ENCODE results near the gene TSPAN14.
A peak's percentile ranks its signal among the peaks of the same experiment; 100 is the strongest.

Gene TSPAN14

GRCh38 chr10:80472234-80473095 is 18.4 kb downstream of the TSPAN14 start:
- no peak for TF ChIP-seq CTCF (IDR thresholded peaks at IDR 0.05; ENCODE audit: poor library complexity, severe bottlenecking)
- Histone ChIP-seq H3K27me3 (ENCODE audit: insufficient read depth, poor library complexity, severe bottlenecking) (no peaks in the 10 kb centered on the region), H3K27ac (ENCODE audit: poor library complexity, severe bottlenecking) (peak overlapping the region; percentile 100), H3K4me3 (ENCODE audit: severe bottlenecking) (no peak overlapping the region), H3K36me3 (ENCODE audit: low read depth) (peaks cover 33% of the 10 kb centered on the region), H3K4me1 (ENCODE audit: insufficient read depth, poor library complexity, severe bottlenecking) (peaks cover 74% of the 10 kb centered on the region), H3K9me3 (ENCODE audit: severe bottlenecking) (no peaks in the 10 kb centered on the region)
- ATAC-seq (ENCODE audit: low read depth) (peak; percentile 72), DNase-seq (ENCODE audit: low spot score) (peak; percentile 78)

- ATAC-seq (ENCODE audit: low read depth) = no peak
- Histone ChIP-seq H3K9me3 (ENCODE audit: severe bottlenecking) (no peaks in the 10 kb centered on the region), H3K27ac (ENCODE audit: poor library complexity, severe bottlenecking) (peak overlapping the region; percentile 100), H3K27me3 (ENCODE audit: insufficient read depth, poor library complexity, severe bottlenecking) (no peaks in the 10 kb centered on the region), H3K4me3 (ENCODE audit: severe bottlenecking) (no peak overlapping the region), H3K4me1 (ENCODE audit: insufficient read depth, poor library complexity, severe bottlenecking) (peaks cover 74% of the 10 kb centered on the region), H3K36me3 (ENCODE audit: low read depth) (peaks cover 33% of the 10 kb centered on the region)
- no peak for TF ChIP-seq CTCF (IDR thresholded peaks at IDR 0.05; ENCODE audit: poor library complexity, severe bottlenecking)
- no peak for DNase-seq (ENCODE audit: low spot score)
Observed at GRCh38 chr10:80473096-80473657, 19.1 kb downstream of the TSPAN14 start.

GRCh38 chr10:80473692-80474596 is 19.8 kb downstream of the TSPAN14 start:
- ATAC-seq (ENCODE audit: low read depth) (peak; percentile 55), DNase-seq (ENCODE audit: low spot score) (no peak)
- Histone ChIP-seq H3K9me3 (ENCODE audit: severe bottlenecking) (no peaks in the 10 kb centered on the region), H3K4me3 (ENCODE audit: severe bottlenecking) (no peak overlapping the region), H3K36me3 (ENCODE audit: low read depth) (peaks cover 37% of the 10 kb centered on the region), H3K4me1 (ENCODE audit: insufficient read depth, poor library complexity, severe bottlenecking) (peaks cover 72% of the 10 kb centered on the region), H3K27ac (ENCODE audit: poor library complexity, severe bottlenecking) (peak overlapping the region; percentile 100), H3K27me3 (ENCODE audit: insufficient read depth, poor library complexity, severe bottlenecking) (no peaks in the 10 kb centered on the region)
- TF ChIP-seq CTCF (IDR thresholded peaks at IDR 0.05; ENCODE audit: poor library complexity, severe bottlenecking) = no peak

GRCh38 chr10:80474597-80474910 is 20.4 kb downstream of the TSPAN14 start:
- DNase-seq (ENCODE audit: low spot score) (no peak), ATAC-seq (ENCODE audit: low read depth) (no peak)
- Histone ChIP-seq H3K9me3 (ENCODE audit: severe bottlenecking) (no peaks in the 10 kb centered on the region), H3K36me3 (ENCODE audit: low read depth) (peaks cover 33% of the 10 kb centered on the region), H3K4me3 (ENCODE audit: severe bottlenecking) (no peak overlapping the region), H3K27me3 (ENCODE audit: insufficient read depth, poor library complexity, severe bottlenecking) (no peaks in the 10 kb centered on the region), H3K27ac (ENCODE audit: poor library complexity, severe bottlenecking) (peak overlapping the region; percentile 100), H3K4me1 (ENCODE audit: insufficient read depth, poor library complexity, severe bottlenecking) (peaks cover 68% of the 10 kb centered on the region)
- TF ChIP-seq CTCF (IDR thresholded peaks at IDR 0.05; ENCODE audit: poor library complexity, severe bottlenecking) = no peak
